ENCODE data around the gene SLC16A2.

SLC16A2 gene

GRCh38 chrX:74421036-74421739 lies at the start of gene SLC16A2:
SLC16A2 (plus strand) TSS chrX:74421493; CDS start chrX:74421638, 145 bp downstream.
- DNase-seq (ENCODE audit: low read depth) = peak; percentile 26

DNA sequence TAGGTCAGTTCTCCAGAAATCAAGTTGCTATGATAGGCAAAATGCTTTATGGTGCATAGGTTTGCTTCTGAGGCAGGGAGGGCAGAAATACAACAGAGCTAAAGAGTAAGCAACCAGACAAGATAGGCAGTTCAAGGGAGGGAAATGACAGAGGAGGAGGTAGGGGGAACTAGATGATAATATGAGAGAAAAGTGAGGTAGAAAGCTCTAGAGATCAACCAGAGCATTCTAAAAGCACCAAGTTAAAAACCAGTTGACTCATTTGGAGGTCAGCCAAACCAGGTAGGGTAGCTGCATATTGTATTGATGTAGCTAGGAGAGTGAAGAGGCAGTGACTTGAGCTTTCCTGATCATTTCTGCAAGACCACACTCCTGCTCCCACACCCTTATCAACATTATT lies 49.0 kb upstream of the SLC16A2 start:
- no peak for DNase-seq (ENCODE audit: low read depth)

- DNase-seq (ENCODE audit: low read depth) = no peak
Measured at GRCh38 chrX:74377282-74377681, 44.0 kb upstream of the SLC16A2 start.

DNA sequence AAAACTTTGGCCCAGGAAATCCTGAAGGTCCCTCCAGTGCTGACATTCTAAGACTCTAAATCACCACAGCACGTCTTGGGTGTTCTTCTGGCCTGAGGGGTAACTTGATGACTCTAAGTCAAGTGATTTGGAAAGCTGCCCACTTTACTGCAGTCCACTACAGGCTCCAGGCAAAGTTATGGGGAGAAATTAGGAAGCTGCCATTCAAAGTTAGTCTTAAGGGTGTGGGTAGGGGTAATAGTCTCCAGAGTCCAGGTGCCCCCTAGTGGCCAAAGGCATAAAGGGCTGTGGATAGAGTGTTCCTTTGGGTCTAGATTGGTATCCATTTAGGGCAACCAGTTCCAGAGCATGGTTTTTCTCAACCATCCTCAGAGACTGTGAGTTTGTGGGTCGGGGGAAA lies 38.7 kb upstream of the SLC16A2 start:
- DNase-seq (ENCODE audit: low read depth) = peak; percentile 33

- no peak for DNase-seq (ENCODE audit: low read depth)
Measured at GRCh38 chrX:74383611-74384010, 37.7 kb upstream of the SLC16A2 start.

DNA sequence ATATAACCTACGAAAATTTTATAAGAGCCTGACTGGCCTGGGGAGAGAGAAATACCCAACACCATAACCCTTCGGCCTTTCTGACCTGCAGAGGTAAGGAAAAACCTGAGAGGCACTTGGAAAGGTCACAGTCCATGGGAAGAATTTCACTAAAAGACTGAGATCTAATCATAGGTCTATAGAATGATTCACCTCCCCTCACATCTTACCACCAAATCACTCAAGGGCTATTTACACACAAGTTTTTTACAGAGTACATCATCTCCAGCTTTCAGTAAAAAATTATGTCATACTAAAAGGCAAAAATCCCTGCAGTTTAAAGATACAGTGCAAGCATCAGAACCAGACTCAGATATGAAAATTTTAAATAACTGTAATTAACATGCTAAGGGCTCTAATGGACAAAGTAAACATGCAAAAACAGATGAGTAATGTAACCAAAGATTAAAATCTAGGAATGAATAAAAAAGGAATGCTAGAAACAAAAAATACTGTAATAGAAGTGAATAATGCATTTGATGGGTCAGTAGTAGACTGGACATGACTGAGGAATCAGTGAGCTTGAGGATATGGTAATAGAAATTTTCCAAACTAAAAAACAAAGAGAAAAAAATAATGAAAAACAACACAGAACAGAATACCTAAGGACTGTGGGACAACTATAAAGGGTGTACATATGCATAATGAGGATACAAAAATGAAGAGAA lies 32.1 kb upstream of the SLC16A2 start:
- no peak for DNase-seq (ENCODE audit: low read depth)

DNA sequence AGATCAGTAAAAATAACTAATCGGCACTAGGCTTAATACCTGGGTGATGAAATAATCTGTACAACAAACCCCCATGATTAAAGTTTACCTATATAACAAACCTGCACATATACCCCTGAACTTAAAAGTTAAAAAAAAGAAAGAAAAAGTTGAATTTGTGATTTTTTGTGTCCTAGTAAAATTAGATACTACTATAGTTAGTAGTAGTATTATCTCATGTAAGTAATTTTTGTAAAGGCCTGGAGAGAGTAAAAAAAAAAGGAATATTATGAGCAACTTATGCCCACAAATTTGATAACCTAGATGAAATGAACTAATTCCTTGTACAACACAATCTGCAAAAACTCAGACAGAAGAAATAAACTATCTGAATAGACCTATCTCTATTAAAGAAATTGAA lies 25.7 kb upstream of the SLC16A2 start:
- no peak for DNase-seq (ENCODE audit: low read depth)

- DNase-seq (ENCODE audit: low read depth) = no peak
Measured at GRCh38 chrX:74405973-74406489, 15.3 kb upstream of the SLC16A2 start.

DNA sequence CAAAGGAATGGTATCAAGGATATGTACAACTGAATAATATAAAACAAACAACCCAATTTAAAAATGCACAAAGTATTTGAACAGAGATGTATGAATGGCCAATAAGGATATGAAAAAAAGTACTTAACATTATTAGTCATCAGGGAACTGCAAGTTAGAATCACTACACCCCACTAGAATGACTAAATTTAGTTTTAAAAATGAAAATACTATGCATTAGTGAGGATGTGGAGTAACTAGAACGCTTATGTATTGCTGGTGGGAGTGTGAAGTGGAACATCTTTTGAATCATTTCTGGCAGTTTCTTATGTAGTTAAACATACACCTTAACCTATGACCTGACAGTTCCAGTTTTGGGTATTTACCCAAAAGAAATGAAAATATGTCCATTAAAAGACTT lies 13.0 kb upstream of the SLC16A2 start:
- no peak for DNase-seq (ENCODE audit: low read depth)

DNA sequence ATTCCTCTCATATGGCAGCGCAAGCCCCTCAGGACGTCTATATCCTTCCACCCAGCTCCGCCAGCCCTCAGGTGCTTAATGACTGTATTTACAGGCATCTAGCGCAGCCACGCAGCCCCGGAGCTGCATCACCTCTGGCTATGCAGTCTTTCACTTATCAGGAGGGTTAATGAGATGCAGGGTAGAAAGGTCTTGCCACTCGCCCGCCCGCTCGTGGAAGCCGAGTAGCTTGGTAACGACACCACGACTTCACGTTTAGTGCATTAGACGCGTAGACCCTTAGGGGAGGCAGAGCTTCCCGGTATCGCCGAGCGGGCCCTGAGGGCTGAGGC lies 1.5 kb upstream of the SLC16A2 start:
- no peak for DNase-seq (ENCODE audit: low read depth)

DNA sequence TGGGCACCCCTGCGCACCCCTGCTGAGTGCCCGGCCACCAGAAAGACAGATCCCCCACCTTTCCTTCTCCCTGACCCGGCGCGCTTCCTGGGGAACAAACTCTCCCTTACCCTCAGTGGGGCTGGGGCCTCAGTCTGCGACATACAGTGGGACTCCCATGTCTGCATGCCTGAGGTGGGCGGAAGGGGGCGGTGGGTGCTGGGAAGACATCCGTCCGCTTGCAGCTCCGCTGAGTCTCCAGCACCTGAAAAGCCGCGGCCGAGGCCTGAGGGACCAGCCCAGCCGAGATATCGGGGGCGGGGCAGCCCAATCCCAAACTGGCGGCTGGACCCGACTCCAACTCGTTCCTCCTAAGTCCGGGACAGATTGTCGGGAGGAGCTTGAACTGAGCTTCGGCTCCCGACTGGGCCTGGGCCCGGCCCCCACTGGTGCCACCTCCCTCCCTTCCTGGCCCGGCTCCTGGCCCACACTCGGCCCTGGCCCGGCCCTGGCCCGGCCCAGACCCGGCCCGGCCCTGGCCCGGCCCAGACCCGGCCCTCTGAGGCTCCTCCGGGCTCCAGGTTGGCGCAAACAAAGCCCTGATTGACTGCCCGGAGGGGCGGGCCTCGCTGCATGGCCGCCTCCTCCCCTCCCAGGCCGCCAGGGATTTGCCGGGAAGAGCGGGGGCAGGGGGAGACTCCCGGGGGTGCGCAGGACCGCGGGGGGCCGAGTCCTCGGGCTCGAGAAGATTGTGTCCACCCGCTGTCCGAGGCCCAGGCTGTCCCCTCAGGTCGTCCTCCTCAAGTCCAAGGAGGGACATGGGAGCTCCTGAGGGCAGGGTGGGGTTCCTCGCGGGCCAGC lies 877 bp upstream of the SLC16A2 start:
- DNase-seq (ENCODE audit: low read depth) = no peak

DNA sequence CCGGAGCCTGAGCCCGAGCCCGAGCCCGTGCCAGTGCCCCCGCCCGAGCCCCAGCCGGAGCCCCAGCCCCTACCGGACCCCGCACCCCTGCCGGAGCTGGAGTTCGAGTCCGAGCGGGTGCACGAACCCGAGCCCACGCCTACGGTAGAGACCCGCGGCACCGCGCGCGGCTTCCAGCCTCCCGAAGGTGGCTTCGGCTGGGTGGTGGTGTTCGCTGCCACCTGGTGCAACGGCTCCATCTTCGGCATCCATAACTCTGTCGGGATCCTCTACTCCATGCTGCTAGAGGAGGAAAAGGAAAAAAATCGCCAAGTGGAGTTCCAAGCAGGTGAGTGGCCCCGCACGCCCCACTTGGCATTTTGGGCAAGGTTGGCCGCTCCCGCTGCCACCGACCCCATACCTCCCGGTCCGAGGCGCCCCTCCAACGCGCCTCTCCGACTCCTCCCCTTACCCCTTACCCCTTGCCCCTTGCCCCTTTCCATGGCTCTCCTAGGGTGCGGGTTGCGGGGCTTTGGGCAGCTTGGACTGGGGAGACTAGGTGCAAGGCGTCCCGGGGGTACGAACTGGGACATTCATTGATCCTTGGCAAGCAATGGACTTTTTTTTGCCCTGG lies 553 bp downstream of the SLC16A2 start:
- DNase-seq (ENCODE audit: low read depth) = no peak

DNA sequence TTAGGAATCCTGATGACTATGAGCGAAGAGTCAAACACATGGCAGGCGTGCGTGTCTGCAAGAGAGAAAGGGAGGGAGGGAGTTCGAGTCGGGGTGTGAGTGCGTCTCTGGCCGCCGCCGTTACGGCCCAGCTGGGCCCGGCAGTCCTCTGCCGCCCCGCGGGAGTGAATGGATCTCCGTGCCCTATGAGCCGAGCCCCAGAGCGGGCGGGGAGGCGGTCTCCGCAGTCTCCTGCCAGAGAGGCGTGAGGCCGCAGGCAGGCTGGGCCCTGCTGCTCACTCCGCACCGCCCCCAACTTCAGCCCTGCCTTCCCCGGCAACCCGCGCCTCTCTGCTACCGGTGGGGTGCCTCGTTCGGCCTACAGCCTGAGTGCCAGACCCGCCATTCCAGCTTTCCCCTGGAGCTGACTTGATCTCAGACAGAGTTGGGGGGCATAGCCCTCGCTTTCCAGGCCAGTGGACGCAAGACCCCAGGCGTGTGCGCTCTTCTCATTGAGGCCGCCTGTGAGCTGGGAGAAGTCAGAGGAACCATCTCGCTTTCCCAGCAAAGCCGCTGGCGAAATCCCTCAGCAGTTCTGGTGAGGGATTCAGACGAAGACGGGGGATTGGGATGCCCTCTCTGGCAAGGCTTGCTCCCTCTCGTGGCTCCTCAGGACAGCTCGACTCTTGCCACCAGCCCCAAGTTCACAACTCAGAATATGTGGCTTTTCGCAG lies 1.4 kb downstream of the SLC16A2 start:
- DNase-seq (ENCODE audit: low read depth) = no peak

DNA sequence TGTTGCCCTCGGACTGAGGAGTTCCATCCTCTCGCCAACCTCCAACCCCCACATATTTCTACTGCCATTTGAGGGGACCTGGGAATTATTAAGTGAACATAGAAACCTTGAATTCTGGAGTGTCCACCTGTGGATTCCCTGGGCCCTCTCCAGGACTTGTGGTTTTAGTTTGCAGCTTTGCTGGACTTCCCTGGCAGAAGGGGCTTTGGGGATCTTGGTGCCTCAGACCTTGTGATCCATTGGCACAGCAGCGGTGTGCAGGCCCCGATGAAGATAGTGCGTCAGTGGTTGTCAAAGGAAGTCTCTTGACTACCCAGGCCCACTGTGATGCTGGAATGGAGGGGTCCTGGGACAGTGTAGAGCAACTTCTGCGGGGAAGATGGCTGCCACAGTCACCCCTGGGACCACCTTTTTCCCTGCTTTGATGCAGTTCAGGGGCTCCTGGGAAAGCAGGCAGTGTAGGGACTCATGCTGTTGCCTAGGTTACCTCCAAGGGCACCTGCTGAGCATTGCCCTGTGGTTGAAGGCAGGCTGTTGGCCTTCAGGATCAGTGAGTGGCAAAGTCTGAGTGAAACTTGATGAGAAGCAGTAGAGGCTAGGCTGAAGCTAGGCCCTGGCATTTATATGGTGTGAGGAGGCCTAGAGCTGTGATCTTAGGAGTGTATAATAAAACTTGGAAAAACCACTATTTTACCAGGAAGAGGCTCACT lies 2.2 kb downstream of the SLC16A2 start:
- no peak for DNase-seq (ENCODE audit: low read depth)

DNA sequence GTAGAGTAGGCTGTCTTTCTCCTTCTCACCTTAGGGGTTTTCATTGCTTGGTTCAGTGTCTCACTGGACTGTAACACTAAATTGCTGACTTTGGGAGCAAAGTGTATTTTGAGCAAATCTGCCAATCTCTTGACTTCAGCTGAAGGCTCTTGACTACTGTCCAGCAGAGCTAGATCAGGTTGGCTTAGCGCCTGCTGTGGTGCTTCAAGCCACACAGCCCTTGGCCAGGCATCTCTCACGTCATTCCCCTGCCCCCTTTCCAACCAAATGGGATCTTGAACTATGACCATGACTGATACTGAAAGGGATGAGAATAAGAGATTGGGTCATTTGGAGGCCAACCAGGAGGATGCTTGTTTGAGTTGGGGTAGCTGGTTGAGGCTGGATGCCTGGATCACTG lies 4.8 kb downstream of the SLC16A2 start:
- no peak for DNase-seq (ENCODE audit: low read depth)

GRCh38 chrX:74426615-74427014 lies 5.3 kb downstream of the SLC16A2 start:
- no peak for DNase-seq (ENCODE audit: low read depth)

GRCh38 chrX:74431797-74432196 lies 10.5 kb downstream of the SLC16A2 start:
- no peak for DNase-seq (ENCODE audit: low read depth)

DNA sequence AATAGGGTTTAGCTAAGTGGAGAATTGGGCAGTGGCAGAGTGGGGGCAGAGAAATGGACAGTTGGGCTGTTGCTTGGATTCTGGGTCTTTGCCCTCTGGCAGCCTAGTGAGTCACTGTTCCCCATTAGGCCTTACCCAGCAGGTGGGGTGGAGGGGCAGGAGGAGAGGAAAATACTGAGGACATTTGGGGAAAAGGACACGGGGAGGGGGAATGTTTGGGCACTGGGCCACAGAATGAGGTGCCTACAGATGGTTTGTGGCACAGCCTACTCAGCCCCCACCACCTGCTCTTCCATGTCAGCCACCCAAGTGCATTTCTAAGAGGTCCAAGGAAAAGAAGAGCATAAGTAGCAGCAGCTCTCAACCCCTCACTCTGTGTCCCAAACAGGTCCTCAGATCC lies 13.0 kb downstream of the SLC16A2 start:
- no peak for DNase-seq (ENCODE audit: low read depth)

DNA sequence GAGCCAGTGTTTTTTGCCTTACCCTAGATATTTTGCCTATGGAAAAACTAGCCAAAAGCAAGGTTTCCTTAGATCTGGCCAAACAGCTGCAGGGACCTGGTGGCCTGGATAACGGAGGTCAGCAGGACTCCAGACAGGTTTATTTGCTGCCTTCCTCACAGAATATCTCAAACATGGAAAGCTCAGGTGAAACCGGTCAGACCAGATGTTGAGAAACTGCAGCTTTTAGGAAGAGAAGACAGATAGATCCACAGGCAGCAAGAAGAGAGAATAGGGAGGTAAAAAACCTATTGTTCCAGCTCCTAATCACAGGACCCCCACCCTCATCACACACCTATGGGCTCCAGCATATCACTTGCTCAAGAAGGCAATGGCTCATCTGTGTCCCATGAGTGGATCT lies 16.2 kb downstream of the SLC16A2 start:
- DNase-seq (ENCODE audit: low read depth) = no peak

DNA sequence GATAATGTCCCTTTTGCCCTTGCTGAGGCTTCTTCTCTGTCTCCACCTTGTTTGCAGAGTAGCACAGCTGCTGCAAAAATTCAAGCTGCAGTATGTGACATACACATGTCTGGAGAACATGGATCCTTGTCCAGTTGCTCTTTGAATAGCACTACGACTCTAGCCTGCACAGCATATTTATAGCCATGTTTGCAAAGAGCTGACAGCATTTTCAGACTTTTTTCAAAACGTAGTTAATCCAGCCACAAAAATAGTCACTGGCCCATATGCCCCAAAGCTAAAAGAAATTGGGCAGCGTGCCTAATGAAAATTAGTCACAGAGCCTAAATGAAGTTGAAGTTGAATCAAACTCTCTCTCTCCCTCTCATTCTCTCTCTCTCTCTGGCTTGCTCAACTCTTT lies 17.5 kb downstream of the SLC16A2 start:
- no peak for DNase-seq (ENCODE audit: low read depth)

- no peak for DNase-seq (ENCODE audit: low read depth)
Measured at GRCh38 chrX:74445099-74445498, 23.8 kb downstream of the SLC16A2 start.
